Mucosa of rectum (tissue), 2 donors: ENCODE measurements around the gene POC5.
"Not testable (repeated sequence)": the region's sequence is repeated elsewhere in the genome, so short reads cannot be mapped to it uniquely, and the experiment has no call there.

ENCODE experiments used
- H3K27ac ChIP-seq, 2 donors: one replicate each; pipeline ENCODE4 v1.7.0; 2013; ENCODE audit warnings: inconsistent platforms in 2 of 2, low read depth in 2 of 2, low read length in 2 of 2
- H3K27me3 ChIP-seq, 2 donors: one replicate each; pipeline ENCODE4 v1.7.0; 2013; ENCODE audit warnings: low read length in 2 of 2; ENCODE audit not compliant: control insufficient read depth in 2 of 2, insufficient read depth in 2 of 2
- H3K36me3 ChIP-seq, 2 donors: one replicate each; pipeline ENCODE4 v1.7.0; 2013; ENCODE audit warnings: low read length in 2 of 2; ENCODE audit not compliant: control insufficient read depth in 2 of 2, insufficient read depth in 2 of 2
- H3K4me1 ChIP-seq, 2 donors: one replicate each; pipeline ENCODE4 v1.7.0; 2013; ENCODE audit warnings: low read length in 2 of 2, mild to moderate bottlenecking in 1 of 2; ENCODE audit not compliant: control insufficient read depth in 2 of 2, insufficient read depth in 2 of 2
- H3K4me3 ChIP-seq, 2 donors: one replicate each; pipeline ENCODE4 v1.7.0; 2013; ENCODE audit warnings: low read length in 2 of 2
- H3K9ac ChIP-seq, 2 donors: one replicate each; pipeline ENCODE4 v1.7.0; 2013; ENCODE audit warnings: low read length in 2 of 2, low read depth in 1 of 2, mild to moderate bottlenecking in 1 of 2
- H3K9me3 ChIP-seq, 2 donors: one replicate each; pipeline ENCODE4 v1.7.0; 2013; ENCODE audit warnings: low read length in 2 of 2; ENCODE audit not compliant: control insufficient read depth in 2 of 2
- donor health status: healthy.
- donor health status: Normal muscosa, but diverticular disease.

POC5 gene

DNA sequence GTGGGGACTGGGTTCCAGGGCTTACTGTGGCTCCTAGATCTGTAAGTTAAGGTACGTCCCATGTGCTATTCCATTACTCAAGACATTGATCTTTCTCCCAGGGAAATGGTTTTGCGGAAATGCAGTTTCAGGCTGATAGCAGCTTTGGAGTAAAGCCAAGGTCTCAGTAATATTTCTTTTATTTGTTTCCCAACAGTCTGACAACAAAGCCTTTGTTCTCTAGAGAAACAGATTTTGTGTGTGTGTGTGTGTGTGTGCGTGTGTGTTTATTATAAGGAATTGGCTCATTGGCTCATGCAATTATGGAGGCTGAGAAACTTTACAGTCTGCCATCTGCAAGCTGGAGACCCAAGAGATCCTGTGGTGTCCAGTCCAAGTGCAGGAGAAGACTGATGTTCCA, 12.1 kb upstream of the POC5 start:
- Histone ChIP-seq H3K4me3 (no peak overlapping the region), H3K9me3 (no peaks in the 10 kb centered on the region), H3K9ac (no peak overlapping the region), H3K4me1 (peaks cover 5 to 7% of the 10 kb centered on the region in 2 donors), H3K27ac (peak overlapping the region; percentile 4 to 50), H3K27me3 (no peaks in the 10 kb centered on the region), H3K36me3 (no peaks in the 10 kb centered on the region)

DNA sequence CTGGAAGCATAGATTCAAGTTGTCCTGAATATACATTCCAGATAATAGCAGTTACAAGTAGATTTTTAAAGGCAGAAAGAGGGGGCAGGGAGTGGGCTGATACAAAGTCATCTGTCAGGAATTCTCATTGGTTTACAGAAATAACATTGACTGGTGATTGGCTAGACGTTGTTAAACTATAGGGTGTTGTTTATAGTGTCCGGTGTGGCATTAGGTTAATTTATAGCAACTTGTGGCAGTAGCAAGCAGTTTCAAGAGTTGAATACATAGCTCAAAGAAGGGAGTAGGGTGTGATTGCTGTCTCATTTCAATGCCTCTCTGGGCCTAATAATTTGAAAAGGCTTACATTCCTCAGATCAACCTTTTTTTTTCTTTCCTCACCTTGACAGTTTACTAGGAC, 10.7 kb upstream of the POC5 start:
- no peaks in the 10 kb centered on the region for H3K36me3 ChIP-seq
- H3K9ac ChIP-seq, result no peak overlapping the region
- no peaks in the 10 kb centered on the region for H3K9me3 ChIP-seq
- H3K4me1 ChIP-seq, result peaks cover 5 to 7% of the 10 kb centered on the region in 2 donors
- H3K27me3 ChIP-seq, result no peaks in the 10 kb centered on the region
- no peak overlapping the region for H3K4me3 ChIP-seq
- no peak overlapping the region for H3K27ac ChIP-seq

DNA sequence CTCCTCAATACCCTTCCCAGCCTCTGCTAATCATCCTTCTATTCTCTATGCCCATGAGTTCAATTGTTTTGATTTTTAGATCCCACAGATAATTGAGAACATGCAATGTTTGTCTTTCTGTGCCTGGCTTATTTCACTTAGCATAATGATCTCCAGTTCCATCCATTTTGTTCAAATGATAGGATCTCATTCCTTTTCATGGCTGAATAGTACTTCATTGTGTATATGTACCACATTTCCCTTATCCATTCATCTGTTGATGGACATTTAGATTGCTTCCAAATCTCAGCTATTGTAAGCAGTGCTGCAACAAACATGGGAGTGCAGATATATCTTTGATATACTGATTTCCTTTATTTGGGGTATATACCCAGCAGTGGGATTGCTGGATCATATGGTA, 9.0 kb upstream of the POC5 start:
- H3K27ac ChIP-seq, H3K36me3 ChIP-seq, H3K9ac ChIP-seq, H3K4me1 ChIP-seq, H3K27me3 ChIP-seq, H3K9me3 ChIP-seq, H3K4me3 ChIP-seq: not testable (repeated sequence)

DNA sequence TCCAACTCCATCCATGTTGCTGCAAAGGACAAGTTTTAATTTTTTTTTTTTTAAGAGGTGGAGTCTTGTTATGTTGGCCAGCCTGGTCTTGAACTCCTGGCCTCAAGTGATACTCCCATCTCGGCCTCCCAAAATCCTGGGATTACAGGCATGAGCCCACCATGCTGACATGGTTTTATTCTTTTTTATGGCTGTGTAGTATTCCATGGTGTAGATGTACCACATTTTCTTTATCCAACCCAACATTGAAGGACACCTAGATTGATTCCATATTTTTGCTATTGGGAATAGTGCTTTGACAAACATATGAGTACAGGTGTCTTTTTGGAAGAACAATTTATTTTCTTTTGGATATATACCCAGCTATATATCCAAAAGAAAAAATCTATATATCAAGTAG, 6.1 kb upstream of the POC5 start:
- Histone ChIP-seq H3K36me3 (no peaks in the 10 kb centered on the region), H3K4me3 (no peak overlapping the region), H3K27me3 (no peaks in the 10 kb centered on the region), H3K9me3 (no peaks in the 10 kb centered on the region), H3K4me1 (no peaks in the 10 kb centered on the region), H3K27ac (no peak overlapping the region), H3K9ac (no peak overlapping the region)

DNA sequence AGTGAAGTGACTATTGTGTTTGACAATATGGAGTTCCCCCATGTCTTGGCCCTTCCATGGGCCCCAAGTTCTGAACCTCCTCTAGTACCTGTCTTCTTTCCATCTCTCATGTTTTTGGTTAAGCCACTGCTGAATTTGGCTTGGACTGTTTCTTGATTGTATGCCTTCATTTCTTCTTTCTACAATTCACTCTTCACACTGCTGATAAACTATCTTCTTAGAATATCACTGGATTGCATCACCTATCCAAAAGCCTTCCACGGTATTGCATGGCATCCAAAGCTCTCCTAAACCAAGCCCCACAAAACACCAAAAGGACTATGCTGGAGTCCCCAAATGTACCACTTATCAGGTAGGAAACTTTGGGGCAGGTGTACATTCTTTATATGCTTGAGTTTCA, 4.3 kb upstream of the POC5 start:
- no peaks in the 10 kb centered on the region for H3K27me3 ChIP-seq
- H3K36me3 ChIP-seq, result no peaks in the 10 kb centered on the region
- no peaks in the 10 kb centered on the region for H3K9me3 ChIP-seq
- H3K9ac ChIP-seq, result no peak overlapping the region
- no peak overlapping the region for H3K4me3 ChIP-seq
- H3K27ac ChIP-seq, result no peak overlapping the region
- peaks cover under 1 to 8% of the 10 kb centered on the region in 2 donors for H3K4me1 ChIP-seq

DNA sequence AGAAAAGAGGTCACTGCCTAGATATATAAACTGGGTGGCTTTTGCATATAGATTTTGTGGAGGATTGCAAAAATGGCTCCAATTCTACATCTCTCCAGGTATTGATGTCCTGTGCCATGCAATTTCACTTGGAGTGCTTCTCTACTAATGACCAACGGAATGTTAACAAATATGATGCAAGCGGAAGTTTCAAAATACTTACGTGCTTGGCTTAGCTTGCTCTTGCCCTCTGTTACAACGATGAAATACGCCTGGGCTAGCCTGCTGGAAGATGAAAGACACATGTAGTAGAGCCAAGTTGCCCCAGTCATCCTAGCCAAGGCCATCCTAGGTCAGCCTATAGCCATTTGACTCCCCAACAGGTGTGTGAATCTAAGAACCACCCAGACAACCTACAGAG, 3.6 kb upstream of the POC5 start:
- H3K4me1 ChIP-seq, result peaks cover 4 to 11% of the 10 kb centered on the region in 2 donors
- H3K27ac ChIP-seq, result no peak overlapping the region
- H3K9me3 ChIP-seq, result no peaks in the 10 kb centered on the region
- no peaks in the 10 kb centered on the region for H3K36me3 ChIP-seq
- no peak overlapping the region for H3K9ac ChIP-seq
- no peak overlapping the region for H3K4me3 ChIP-seq
- H3K27me3 ChIP-seq, result no peaks in the 10 kb centered on the region

DNA sequence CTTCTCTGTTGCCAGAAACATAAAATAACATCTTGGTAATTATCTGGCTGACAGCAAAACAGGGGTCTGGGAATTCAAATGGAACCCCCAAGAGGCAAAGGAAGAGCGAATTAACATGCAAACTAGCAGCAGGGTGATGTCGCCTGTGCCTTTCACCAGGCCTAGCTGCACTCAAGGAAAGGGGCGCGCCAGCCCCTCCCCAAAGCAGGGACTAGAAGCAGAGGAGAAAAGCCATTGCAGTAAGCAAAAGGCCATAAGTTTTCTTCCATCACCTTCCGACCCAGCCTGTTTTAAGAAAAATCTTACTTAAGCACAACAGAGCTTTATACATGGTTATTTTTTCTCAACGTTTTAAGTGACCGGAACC, 539 bp downstream of the POC5 start:
- H3K4me1 ChIP-seq, result peaks cover 4 to 11% of the 10 kb centered on the region in 2 donors
- H3K4me3 ChIP-seq, result peak overlapping the region; percentile 99
- peak overlapping the region; percentile 81 to 91 for H3K9ac ChIP-seq
- no peaks in the 10 kb centered on the region for H3K27me3 ChIP-seq
- H3K36me3 ChIP-seq, result peaks cover 2 to 5% of the 10 kb centered on the region in 2 donors
- no peaks in the 10 kb centered on the region for H3K9me3 ChIP-seq
- H3K27ac ChIP-seq, result peak overlapping the region; percentile 88 to 91

DNA sequence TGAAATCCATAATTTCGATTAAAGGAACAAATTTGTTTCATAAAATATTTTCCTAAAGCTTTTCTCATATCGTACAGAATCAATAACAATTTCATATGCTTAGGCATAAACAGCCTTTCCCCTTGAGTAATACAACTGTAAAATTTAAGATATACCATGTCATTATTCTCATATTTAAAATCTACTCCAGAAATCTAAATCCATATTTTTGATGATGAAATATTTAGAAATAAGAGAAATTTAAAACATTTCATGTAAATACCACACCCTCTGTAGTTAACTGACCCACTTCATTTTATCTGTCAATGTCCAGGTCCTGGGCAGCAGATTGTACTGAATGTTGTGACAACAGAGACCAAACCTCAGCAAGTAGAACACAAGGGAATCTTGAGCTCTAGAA, 5.1 kb downstream of the POC5 start:
- Histone ChIP-seq H3K4me3 (no peak overlapping the region), H3K4me1 (peaks cover 4 to 11% of the 10 kb centered on the region in 2 donors), H3K27ac (no peak overlapping the region), H3K27me3 (no peaks in the 10 kb centered on the region), H3K9me3 (no peaks in the 10 kb centered on the region), H3K36me3 (peaks cover 5 to 7% of the 10 kb centered on the region in 2 donors), H3K9ac (no peak overlapping the region)

DNA sequence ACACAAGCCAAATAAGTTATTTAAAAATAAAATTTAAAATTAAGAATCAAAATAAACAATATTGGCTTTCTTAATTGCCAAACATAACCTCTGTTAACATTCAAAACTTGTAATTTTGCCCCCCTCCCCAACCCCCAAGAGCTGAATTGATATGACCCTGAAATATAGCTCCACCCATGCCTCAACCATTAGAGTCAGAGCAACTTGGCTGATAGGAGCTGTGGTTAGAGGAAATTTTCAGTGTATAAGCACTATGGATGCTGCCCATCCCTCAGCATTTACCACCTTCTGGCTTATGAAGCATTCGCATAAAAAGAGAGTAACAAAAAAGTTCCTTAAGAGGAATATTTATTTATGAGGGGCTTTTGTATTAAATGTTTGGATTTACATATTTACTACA, 6.1 kb downstream of the POC5 start:
- Histone ChIP-seq H3K4me1 (peaks cover 0 to 2% of the 10 kb centered on the region in 2 donors), H3K27me3 (no peaks in the 10 kb centered on the region), H3K36me3 (peaks cover 5 to 10% of the 10 kb centered on the region in 2 donors), H3K9me3 (no peaks in the 10 kb centered on the region), H3K4me3 (no peak overlapping the region), H3K9ac (no peak overlapping the region), H3K27ac (no peak overlapping the region)

DNA sequence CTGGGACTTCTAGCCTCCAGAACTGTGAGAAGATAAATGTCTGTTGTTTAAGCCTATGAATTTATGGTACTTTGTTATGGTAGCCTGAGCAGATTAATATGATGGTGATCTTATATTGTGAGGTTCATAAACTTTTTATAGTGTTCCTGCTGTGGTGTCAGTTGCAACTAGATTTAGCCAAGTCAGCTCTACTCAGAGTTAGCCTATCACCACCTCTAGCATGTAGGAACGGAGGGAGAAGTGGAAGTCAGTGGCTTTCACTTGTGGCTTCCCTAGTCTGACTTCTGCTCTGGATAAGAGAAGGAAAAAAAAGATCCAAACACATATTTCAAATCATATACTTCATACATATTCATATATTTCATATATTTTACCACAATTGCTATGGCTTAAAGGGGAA, 6.6 kb downstream of the POC5 start:
- peaks cover 0 to 2% of the 10 kb centered on the region in 2 donors for H3K4me1 ChIP-seq
- H3K27me3 ChIP-seq, result no peaks in the 10 kb centered on the region
- no peaks in the 10 kb centered on the region for H3K9me3 ChIP-seq
- no peak overlapping the region for H3K27ac ChIP-seq
- H3K4me3 ChIP-seq, result no peak overlapping the region
- H3K9ac ChIP-seq, result no peak overlapping the region
- H3K36me3 ChIP-seq, result peaks cover 5 to 10% of the 10 kb centered on the region in 2 donors

DNA sequence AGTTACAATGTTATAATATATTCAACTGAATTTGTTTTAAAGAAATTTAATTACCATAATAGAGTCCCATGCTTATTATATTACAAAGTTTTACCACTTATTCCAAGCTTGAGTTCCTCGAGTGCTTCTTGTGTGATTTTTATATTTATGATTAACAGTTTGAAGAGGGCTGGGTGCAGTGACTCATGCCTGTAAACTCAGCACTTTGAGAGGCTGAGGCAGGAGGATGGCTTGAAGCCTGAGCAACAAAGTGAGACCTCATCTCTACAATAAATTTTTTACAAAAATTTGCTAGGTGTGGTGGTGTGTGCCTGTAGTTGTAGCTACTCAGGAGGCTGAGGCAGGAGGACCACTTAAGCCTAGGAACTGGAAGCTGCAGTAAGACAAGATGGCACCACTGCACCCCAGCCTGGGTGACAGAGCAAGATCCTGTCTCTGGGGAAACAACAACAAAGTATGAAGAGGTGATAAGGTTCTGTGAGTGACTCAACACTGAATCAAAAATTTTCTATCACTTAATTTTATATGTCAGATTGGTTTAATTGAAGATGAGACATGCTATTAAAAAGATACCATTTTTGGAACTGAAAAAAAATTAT, 9.2 kb downstream of the POC5 start:
- Histone ChIP-seq H3K4me3 (no peak overlapping the region), H3K36me3 (peaks cover 0 to 18% of the 10 kb centered on the region in 2 donors), H3K9ac (no peak overlapping the region)

More for the DNA sequence above, 9.2 kb downstream of the POC5 start:
- no peak overlapping the region for H3K27ac ChIP-seq
- no peaks in the 10 kb centered on the region for H3K9me3 ChIP-seq
- no peaks in the 10 kb centered on the region for H3K27me3 ChIP-seq
- H3K4me1 ChIP-seq, result peaks cover 0 to 2% of the 10 kb centered on the region in 2 donors
